Measurements from ENCODE around the gene NTRK3.

The NTRK3 gene

GRCh38 chr15:88057836-88058235 is 198.7 kb downstream of the NTRK3 start:
- Histone ChIP-seq H3K9ac (ENCODE audit: insufficient read length) (no peak overlapping the region), H3K27ac (no peak overlapping the region), H3K36me3 (ENCODE audit: insufficient read depth, low read length) (no peaks in the 10 kb centered on the region), H3K4me3 (no peak overlapping the region), H3K9me3 (ENCODE audit: low read depth, low read length) (no peaks in the 10 kb centered on the region)
- TF ChIP-seq POLR2AphosphoS5 (IDR thresholded peaks at IDR 0.05; ENCODE audit: borderline replicate concordance, low read depth, low read length) (no peak), EZH2 (IDR thresholded peaks at IDR 0.05) (no peak), FOXP2 (optimal IDR thresholded peaks at IDR 0.05; ENCODE audit: control extremely low read depth, extremely low read length, insufficient read depth) (no peak)
- DNase-seq (ENCODE audit: low read depth, low spot score) = no peak

- H3K36me3 ChIP-seq (ENCODE audit: insufficient read depth, low read length) = no peaks in the 10 kb centered on the region
- H3K9me3 ChIP-seq (ENCODE audit: low read depth, low read length) = no peaks in the 10 kb centered on the region
- TF ChIP-seq EZH2 (IDR thresholded peaks at IDR 0.05) = no peak
- no peak for TF ChIP-seq FOXP2 (optimal IDR thresholded peaks at IDR 0.05; ENCODE audit: control extremely low read depth, extremely low read length, insufficient read depth)
- no peak for TF ChIP-seq POLR2AphosphoS5 (IDR thresholded peaks at IDR 0.05; ENCODE audit: borderline replicate concordance, low read depth, low read length)
- H3K9ac ChIP-seq (ENCODE audit: insufficient read length) = no peak overlapping the region
- no peak for DNase-seq (ENCODE audit: low read depth, low spot score)
- no peak overlapping the region for H3K4me3 ChIP-seq
- no peak overlapping the region for H3K27ac ChIP-seq
Observed at GRCh38 chr15:88049506-88049905, 207.0 kb downstream of the NTRK3 start.

GRCh38 chr15:88048755-88049154 is 207.8 kb downstream of the NTRK3 start:
- no peak for TF ChIP-seq FOXP2 (optimal IDR thresholded peaks at IDR 0.05; ENCODE audit: control extremely low read depth, extremely low read length, insufficient read depth)
- no peak overlapping the region for H3K9ac ChIP-seq (ENCODE audit: insufficient read length)
- no peak for DNase-seq (ENCODE audit: low read depth, low spot score)

DNA sequence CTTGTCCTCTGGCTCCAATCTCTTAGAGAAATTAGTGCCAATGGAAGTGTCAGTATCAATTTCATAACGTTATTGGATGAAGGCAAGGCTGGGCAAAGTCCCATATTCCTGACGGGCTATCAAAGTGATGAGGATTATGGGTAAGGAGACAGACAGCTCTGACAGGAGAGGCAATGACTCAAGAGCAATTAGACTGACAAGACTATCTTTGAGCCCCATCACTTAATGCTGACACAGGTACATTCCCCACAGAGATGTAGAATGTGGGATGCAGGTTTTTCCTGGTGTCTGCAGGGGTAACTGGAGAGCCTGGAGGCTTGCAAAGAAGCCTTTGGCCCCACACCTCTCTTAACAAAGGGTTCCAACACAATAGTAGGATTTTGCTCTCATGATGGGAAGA is 208.3 kb downstream of the NTRK3 start:
- H3K4me3 ChIP-seq = no peak overlapping the region
- DNase-seq (ENCODE audit: low read depth, low spot score) = no peak
- H3K9me3 ChIP-seq (ENCODE audit: low read depth, low read length) = no peaks in the 10 kb centered on the region
- H3K9ac ChIP-seq (ENCODE audit: insufficient read length) = no peak overlapping the region
- no peak overlapping the region for H3K27ac ChIP-seq
- H3K36me3 ChIP-seq (ENCODE audit: insufficient read depth, low read length) = no peaks in the 10 kb centered on the region
- TF ChIP-seq EZH2 (IDR thresholded peaks at IDR 0.05) (no peak), POLR2AphosphoS5 (IDR thresholded peaks at IDR 0.05; ENCODE audit: borderline replicate concordance, low read depth, low read length) (no peak), FOXP2 (optimal IDR thresholded peaks at IDR 0.05; ENCODE audit: control extremely low read depth, extremely low read length, insufficient read depth) (no peak)

More at GRCh38 chr15:88048755-88049154, 207.8 kb downstream of the NTRK3 start:
- Histone ChIP-seq H3K27ac (no peak overlapping the region), H3K4me3 (no peak overlapping the region), H3K36me3 (ENCODE audit: insufficient read depth, low read length) (no peaks in the 10 kb centered on the region), H3K9me3 (ENCODE audit: low read depth, low read length) (no peaks in the 10 kb centered on the region)

- TF ChIP-seq FOXP2 (optimal IDR thresholded peaks at IDR 0.05; ENCODE audit: control extremely low read depth, extremely low read length, insufficient read depth) (no peak), POLR2AphosphoS5 (IDR thresholded peaks at IDR 0.05; ENCODE audit: borderline replicate concordance, low read depth, low read length) (no peak), EZH2 (IDR thresholded peaks at IDR 0.05) (no peak)
- Histone ChIP-seq H3K9me3 (ENCODE audit: low read depth, low read length) (no peaks in the 10 kb centered on the region), H3K9ac (ENCODE audit: insufficient read length) (no peak overlapping the region), H3K27ac (no peak overlapping the region), H3K36me3 (ENCODE audit: insufficient read depth, low read length) (no peaks in the 10 kb centered on the region), H3K4me3 (no peak overlapping the region)
- no peak for DNase-seq (ENCODE audit: low read depth, low spot score)
Observed at GRCh38 chr15:88046576-88047129, 209.9 kb downstream of the NTRK3 start.

DNA sequence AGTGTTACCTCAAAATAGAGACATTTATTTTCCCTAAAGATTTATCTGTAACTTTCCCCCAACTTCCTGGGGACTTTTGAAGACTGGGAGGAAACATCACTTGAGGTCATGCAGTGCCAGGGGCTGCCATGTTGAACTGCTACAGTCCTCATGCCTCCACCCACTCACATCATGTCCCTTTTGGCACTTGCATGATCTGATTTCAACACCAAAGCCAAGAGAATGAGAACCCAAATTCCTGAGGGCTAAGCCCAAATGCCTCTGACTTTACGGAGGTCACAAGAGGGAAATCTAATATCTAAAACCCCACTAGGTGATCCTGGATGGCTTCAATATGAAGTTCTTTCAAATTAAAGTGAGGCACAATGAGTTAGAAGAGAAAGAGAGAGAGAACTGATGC is 213.1 kb downstream of the NTRK3 start:
- DNase-seq (ENCODE audit: low read depth, low spot score) = no peak
- H3K9ac ChIP-seq (ENCODE audit: insufficient read length) = no peak overlapping the region
- no peak overlapping the region for H3K27ac ChIP-seq
- no peaks in the 10 kb centered on the region for H3K9me3 ChIP-seq (ENCODE audit: low read depth, low read length)
- no peak overlapping the region for H3K4me3 ChIP-seq
- H3K36me3 ChIP-seq (ENCODE audit: insufficient read depth, low read length) = no peaks in the 10 kb centered on the region
- TF ChIP-seq FOXP2 (optimal IDR thresholded peaks at IDR 0.05; ENCODE audit: control extremely low read depth, extremely low read length, insufficient read depth) (no peak), EZH2 (IDR thresholded peaks at IDR 0.05) (no peak), POLR2AphosphoS5 (IDR thresholded peaks at IDR 0.05; ENCODE audit: borderline replicate concordance, low read depth, low read length) (no peak)

- no peaks in the 10 kb centered on the region for H3K36me3 ChIP-seq (ENCODE audit: insufficient read depth, low read length)
- no peak overlapping the region for H3K9ac ChIP-seq (ENCODE audit: insufficient read length)
- no peaks in the 10 kb centered on the region for H3K9me3 ChIP-seq (ENCODE audit: low read depth, low read length)
- DNase-seq (ENCODE audit: low read depth, low spot score) = no peak
- no peak overlapping the region for H3K4me3 ChIP-seq
- no peak overlapping the region for H3K27ac ChIP-seq
- no peak for TF ChIP-seq EZH2 (IDR thresholded peaks at IDR 0.05)
- TF ChIP-seq FOXP2 (optimal IDR thresholded peaks at IDR 0.05; ENCODE audit: control extremely low read depth, extremely low read length, insufficient read depth) = no peak
- no peak for TF ChIP-seq POLR2AphosphoS5 (IDR thresholded peaks at IDR 0.05; ENCODE audit: borderline replicate concordance, low read depth, low read length)
Observed at GRCh38 chr15:88042047-88042446, 214.5 kb downstream of the NTRK3 start.

- Histone ChIP-seq H3K36me3 (ENCODE audit: insufficient read depth, low read length) (no peaks in the 10 kb centered on the region), H3K4me3 (no peak overlapping the region), H3K27ac (no peak overlapping the region), H3K9me3 (ENCODE audit: low read depth, low read length) (no peaks in the 10 kb centered on the region), H3K9ac (ENCODE audit: insufficient read length) (no peak overlapping the region)
- TF ChIP-seq POLR2AphosphoS5 (IDR thresholded peaks at IDR 0.05; ENCODE audit: borderline replicate concordance, low read depth, low read length) (no peak), EZH2 (IDR thresholded peaks at IDR 0.05) (no peak), FOXP2 (optimal IDR thresholded peaks at IDR 0.05; ENCODE audit: control extremely low read depth, extremely low read length, insufficient read depth) (no peak)
- DNase-seq (ENCODE audit: low read depth, low spot score) = no peak
Observed at GRCh38 chr15:88040516-88040915, 216.0 kb downstream of the NTRK3 start.

GRCh38 chr15:88038261-88038660 is 218.3 kb downstream of the NTRK3 start:
- no peak for DNase-seq (ENCODE audit: low read depth, low spot score)
- no peaks in the 10 kb centered on the region for H3K36me3 ChIP-seq (ENCODE audit: insufficient read depth, low read length)
- no peak overlapping the region for H3K4me3 ChIP-seq
- H3K9ac ChIP-seq (ENCODE audit: insufficient read length) = no peak overlapping the region
- no peaks in the 10 kb centered on the region for H3K9me3 ChIP-seq (ENCODE audit: low read depth, low read length)
- no peak overlapping the region for H3K27ac ChIP-seq
- no peak for TF ChIP-seq EZH2 (IDR thresholded peaks at IDR 0.05)
- no peak for TF ChIP-seq POLR2AphosphoS5 (IDR thresholded peaks at IDR 0.05; ENCODE audit: borderline replicate concordance, low read depth, low read length)
- TF ChIP-seq FOXP2 (optimal IDR thresholded peaks at IDR 0.05; ENCODE audit: control extremely low read depth, extremely low read length, insufficient read depth) = no peak

Data from SK-N-MC (cell line).